Kidney epithelial cell (primary cell): ENCODE results near the gene PPP3CA. TPM values are rescaled to one million over a fixed set of nuclear protein-coding genes. Genes with fewer than 3 reads are reported as not detected.

ENCODE experiments used
- DNase-seq: peaks from one replicate; pipeline ENCODE4 v3.0.0-alpha.2; 2010; ENCODE audit warnings: low read depth
- H3K27me3 ChIP-seq: 2 replicates; pipeline ENCODE4 v1.6.0; 2011; ENCODE audit warnings: low read length; ENCODE audit not compliant: control insufficient read depth, insufficient read depth
- H3K36me3 ChIP-seq: 2 replicates; pipeline ENCODE4 v1.5.1; 2011; ENCODE audit warnings: low read length; ENCODE audit not compliant: control insufficient read depth, insufficient read depth
- H3K4me3 ChIP-seq: 2 replicates; pipeline ENCODE4 v1.5.1; 2011; ENCODE audit warnings: low read depth, mild to moderate bottlenecking, control low read depth, low read length
- CTCF ChIP-seq: IDR thresholded peaks from 2 replicates; pipeline ENCODE4 v1.5.1; 2011; ENCODE audit warnings: mild to moderate bottlenecking, moderate library complexity, low read length, control low read depth, inconsistent platforms; ENCODE audit not compliant: insufficient read depth, poor library complexity, severe bottlenecking
- total RNA-seq: library from RNA; depleted of rRNA; stranded (reverse); fragments of >200 nt; gene quantifications from 2 replicates; pipeline ENCODE4 v1.2.3, GENCODE V29; 2015

The PPP3CA gene
- total RNA-seq, 1 donor from 2014 or later, result 26.5 TPM

- no peaks in the 10 kb centered on the region for H3K27me3 ChIP-seq
- DNase-seq, result no peak
- no peaks in the 10 kb centered on the region for H3K36me3 ChIP-seq
- TF ChIP-seq CTCF, result no peak
- H3K4me3 ChIP-seq, result no peak overlapping the region
Observed at GRCh38 chr4:101299899-101300540, 47.3 kb downstream of the PPP3CA start.

DNA sequence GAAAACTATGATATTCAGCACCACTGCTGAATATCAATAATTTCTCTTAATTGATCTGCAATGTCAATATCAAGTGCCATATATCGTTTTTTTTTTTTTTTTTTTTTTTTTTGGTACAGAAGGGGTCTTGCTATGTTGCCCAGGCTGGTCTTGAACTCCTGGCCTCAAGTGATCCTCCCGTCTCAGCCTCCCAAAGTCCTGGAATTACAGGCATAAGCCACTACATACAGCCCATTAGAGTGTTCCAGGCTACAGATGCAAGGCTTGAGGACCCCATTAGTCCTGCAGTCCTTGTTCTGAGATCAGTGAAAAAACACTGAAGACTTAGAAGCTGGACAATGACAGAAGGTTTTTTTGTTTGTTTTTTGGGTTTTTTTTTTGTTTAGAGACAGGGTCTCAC lies 48.3 kb downstream of the PPP3CA start:
- no peak overlapping the region for H3K4me3 ChIP-seq
- DNase-seq, result no peak
- no peak for TF ChIP-seq CTCF
- H3K36me3 ChIP-seq, result no peaks in the 10 kb centered on the region
- no peaks in the 10 kb centered on the region for H3K27me3 ChIP-seq

DNA sequence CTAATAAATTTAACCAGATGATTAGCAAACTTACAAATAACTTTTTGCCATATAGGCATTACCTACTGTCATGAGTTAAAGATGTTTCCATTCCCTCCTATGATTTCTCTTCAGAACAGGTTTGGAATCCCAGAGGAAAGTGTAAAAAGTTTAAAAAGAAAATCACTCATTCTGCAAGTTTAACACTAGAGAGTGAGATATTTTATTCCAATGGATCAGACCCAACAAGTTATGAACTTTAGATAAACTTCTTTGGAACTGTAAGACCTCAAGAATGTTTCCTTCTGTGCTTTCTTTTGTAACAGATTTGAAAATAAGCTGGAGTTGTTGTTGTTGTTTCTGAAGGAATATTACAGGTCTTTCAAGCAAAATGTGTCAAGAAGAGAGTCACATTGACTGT lies 51.6 kb downstream of the PPP3CA start:
- no peak for TF ChIP-seq CTCF
- no peak for DNase-seq
- H3K36me3 ChIP-seq, result no peaks in the 10 kb centered on the region
- no peak overlapping the region for H3K4me3 ChIP-seq
- H3K27me3 ChIP-seq, result no peaks in the 10 kb centered on the region

DNA sequence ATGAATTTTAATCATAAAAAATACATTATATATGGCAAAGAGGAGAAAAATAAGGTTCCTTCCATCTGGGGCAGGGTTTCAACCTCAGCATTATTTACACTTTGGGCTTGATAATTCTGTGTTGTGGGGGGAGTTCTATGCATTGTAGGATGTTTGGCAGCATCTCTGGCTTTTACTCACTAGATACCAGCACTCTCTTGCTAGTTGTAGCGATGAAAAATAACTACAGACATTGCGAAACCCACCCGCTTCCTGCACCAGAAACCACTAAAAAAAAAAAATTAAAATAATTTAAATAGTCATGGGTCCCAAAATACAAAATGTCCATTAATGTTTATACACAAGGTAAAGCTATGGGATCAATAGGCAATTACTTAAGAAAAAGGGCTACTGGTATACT lies 52.7 kb downstream of the PPP3CA start:
- no peaks in the 10 kb centered on the region for H3K36me3 ChIP-seq
- DNase-seq, result no peak
- TF ChIP-seq CTCF, result no peak
- no peak overlapping the region for H3K4me3 ChIP-seq
- no peaks in the 10 kb centered on the region for H3K27me3 ChIP-seq

- DNase-seq, result no peak
- no peaks in the 10 kb centered on the region for H3K36me3 ChIP-seq
- TF ChIP-seq CTCF, result no peak
- H3K4me3 ChIP-seq, result no peak overlapping the region
- no peaks in the 10 kb centered on the region for H3K27me3 ChIP-seq
Observed at GRCh38 chr4:101292901-101293300, 54.4 kb downstream of the PPP3CA start.

DNA sequence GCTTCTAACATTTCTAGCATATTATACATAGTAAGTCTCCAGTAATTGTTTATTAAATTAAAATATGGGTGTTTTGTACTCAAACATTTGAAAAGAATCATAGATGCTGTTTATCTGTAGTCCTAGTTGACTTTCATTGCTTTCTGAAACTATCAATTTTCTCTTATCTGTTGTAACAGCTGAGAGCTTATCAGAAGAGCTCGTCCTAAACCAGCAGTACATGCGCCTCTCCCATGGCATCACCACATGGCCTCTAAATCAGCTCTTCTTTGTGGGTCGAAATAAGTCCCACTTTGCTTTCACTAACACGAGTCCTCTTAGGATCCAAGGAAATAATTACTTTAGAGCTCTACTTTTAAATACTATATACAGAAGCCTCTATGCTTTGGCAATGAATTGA lies 55.1 kb downstream of the PPP3CA start:
- Histone ChIP-seq H3K36me3 (no peaks in the 10 kb centered on the region), H3K27me3 (no peaks in the 10 kb centered on the region), H3K4me3 (no peak overlapping the region)
- no peak for DNase-seq
- TF ChIP-seq CTCF, result no peak
